ENCODE data around the gene SPOCK2. TPM values are rescaled to one million over a fixed set of nuclear protein-coding genes. Genes with fewer than 3 reads are reported as not detected.

Gene SPOCK2
- total and polyA plus RNA-seq, 10 of the 15 experiments (the other 5 are each of a cell fraction or from before 2014, with no cell fraction given), result 0.02 to 1.5 (median 0.58) TPM

- FAIRE-seq (no peak), DNase-seq (ENCODE audit: low read depth, low spot score) (no peak), ATAC-seq (no peak)
- WGBS (ENCODE audit: insufficient coverage, insufficient replicate concordance, low lambda C conversion rate, missing lambda C conversion rate), result 29% methylated on average over 6 of the region's 6 CpGs
- Histone ChIP-seq H3K27me3 (replicated peaks in 1 of 2; ENCODE audit: control insufficient read depth in 2 of 2, insufficient read depth in 2 of 2, low read length in 1 of 2) (0 out of 4 replicates have a peak, but pooled peaks cover 0 to 4% of the 10 kb centered on the region in 2 experiments), H2AFZ (ENCODE audit: control insufficient read depth, low read depth, low read length) (no peak overlapping the region), H3K79me2 (ENCODE audit: control insufficient read depth, insufficient read depth, low read length) (no peaks in the 10 kb centered on the region), H3K9me3 (replicated peaks; ENCODE audit: control insufficient read depth, insufficient read depth, low read length) (no peaks in the 10 kb centered on the region), H3K4me3 (no peak overlapping the region), H3K27ac (ENCODE audit: control insufficient read depth, insufficient read depth) (no peak overlapping the region), H3K36me3 (ENCODE audit: control insufficient read depth in 2 of 2, insufficient read depth in 2 of 2, low read length in 1 of 2) (no peaks in the 10 kb centered on the region), H3K4me1 (ENCODE audit: control insufficient read depth, insufficient read depth, low read length) (no peaks in the 10 kb centered on the region), H3K4me2 (ENCODE audit: control insufficient read depth, insufficient read depth) (no peak overlapping the region), H4K20me1 (ENCODE audit: control insufficient read depth, insufficient read depth) (no peaks in the 10 kb centered on the region), H3K9ac (ENCODE audit: control insufficient read depth, insufficient read depth, low read length) (no peak overlapping the region)
- BruUV-seq (replicated peaks), result no TSS peak
- RAD21 ChIA-PET (ENCODE audit: unreplicated experiment), result interaction anchor here (1.0 kb wide), 1 partner anchor 65 kb away, joined by 3 read pairs; no protein-coding TSS in a partner anchor
- SMC1A ChIA-PET (ENCODE audit: uncharacterized antibody, unreplicated experiment), result interaction anchor here (0.6 kb wide), 1 partner anchor 54 kb away, joined by 3 read pairs; no protein-coding TSS in a partner anchor
- CTCF ChIA-PET, result interaction anchor here (0.6 kb wide), 1 partner anchor 38 kb away, joined by 3 read pairs; no protein-coding TSS in a partner anchor
- intact Hi-C loops (cut with micrococcal nuclease; ENCODE audit: unreplicated experiment) (no loop called here), in situ Hi-C loops (cut with MboI) (no loop called here)
- POLR2A ChIA-PET, result no interaction called here
- TF ChIP-seq ZNF274 (IDR thresholded peaks at IDR 0.05; ENCODE audit: insufficient read depth, insufficient read length) (no peak), ZNF592 (IDR thresholded peaks at IDR 0.05) (no peak)
Measured at GRCh38 chr10:72022228-72022627, 66.1 kb downstream of the SPOCK2 start.

Measured in GM12878 (cell line).